HepG2 (cell line): ENCODE measurements around the gene OGFR. TPM values are rescaled to one million over a fixed set of nuclear protein-coding genes. Genes with fewer than 3 reads are reported as not detected.
A peak's percentile ranks its signal among the peaks of the same experiment; 100 is the strongest.

Experiments
- CAMTA2 ChIP-seq: sonication (generic); formaldehyde crosslinking; IDR thresholded peaks from 2 replicates; pipeline ENCODE4 v1.4.0; 2020; ENCODE audit warnings: mild to moderate bottlenecking, missing genetic modification reagents, borderline replicate concordance
- CBX1 ChIP-seq: IDR thresholded peaks from one replicate; pipeline ENCODE4 v1.6.1; 2016; ENCODE audit warnings: antibody characterized with exemption, low read depth
- CHD4 ChIP-seq: fragments of 200-600 bp; sonication (generic); IDR thresholded peaks from 2 replicates; pipeline ENCODE4 v1.7.0; 2017; ENCODE audit warnings: mild to moderate bottlenecking, low read length, borderline replicate concordance
- EHMT2 ChIP-seq: fragments of 200-600 bp; sonication (generic); IDR thresholded peaks from 2 replicates; pipeline ENCODE4 v1.7.0; 2017; ENCODE audit warnings: antibody characterized with exemption, low read depth, low read length, borderline replicate concordance
- HMG20A ChIP-seq: IDR thresholded peaks from 2 replicates; pipeline ENCODE4 v1.6.1; 2016; ENCODE audit warnings: borderline replicate concordance
- KDM2A ChIP-seq: sonication (generic); formaldehyde crosslinking; IDR thresholded peaks from 2 replicates; pipeline ENCODE4 v1.4.0; 2020; ENCODE audit warnings: low read depth, missing genetic modification reagents, borderline replicate concordance
- PITX1 ChIP-seq: sonication (generic); formaldehyde crosslinking; IDR thresholded peaks from 2 replicates; pipeline ENCODE4 v1.5.1; 2020; ENCODE audit warnings: mild to moderate bottlenecking, missing genetic modification reagents
- POGZ ChIP-seq: sonication (generic); formaldehyde crosslinking; IDR thresholded peaks from 2 replicates; pipeline ENCODE4 v1.4.0; 2020; ENCODE audit warnings: mild to moderate bottlenecking, missing genetic modification reagents
- RELA ChIP-seq: sonication (generic); formaldehyde crosslinking; IDR thresholded peaks from 2 replicates; pipeline ENCODE4 v1.4.0; 2020; ENCODE audit warnings: missing genetic modification reagents
- SIX4 ChIP-seq: sonication (generic); formaldehyde crosslinking; IDR thresholded peaks from 2 replicates; pipeline ENCODE4 v1.4.0; 2020; ENCODE audit warnings: missing genetic modification reagents
- ZNF678 ChIP-seq: sonication (generic); formaldehyde crosslinking; IDR thresholded peaks from 2 replicates; pipeline ENCODE4 v1.4.0; 2020; ENCODE audit warnings: mild to moderate bottlenecking, missing genetic modification reagents
- ZNF724P ChIP-seq: sonication (generic); formaldehyde crosslinking; IDR thresholded peaks from 2 replicates; pipeline ENCODE4 v1.8.0; 2022; ENCODE audit warnings: missing genetic modification reagents, borderline replicate concordance
- ZNF879 ChIP-seq: sonication (generic); formaldehyde crosslinking; IDR thresholded peaks from 2 replicates; pipeline ENCODE4 v1.8.1; 2023; ENCODE audit warnings: missing genetic modification reagents
- polyA plus RNA-seq, 8 experiments: library from polyadenylated mRNA; depleted of rRNA in 3 of 8; stranded (reverse) in 7 of 8; unstranded in 1 of 8; fragments of >200 nt; fragmentation: Illumina TruSeq in 4 of 8; extraction: Trizol in 4 of 8; gene quantifications; 2 replicates each; pipeline versions ENCODE4 v1.2.1 to v1.2.3, GENCODE V29; 2011 to 2016; ENCODE audit warnings: low read depth in 4 of 8, missing spikeins in 1 of 8, mixed read lengths in 1 of 8; ENCODE audit not compliant: insufficient read depth in 1 of 8
- total RNA-seq, 5 experiments: library from RNA; depleted of rRNA; stranded (reverse); fragments of >200 nt; fragmentation: Illumina TruSeq; extraction: Trizol; gene quantifications; 2 replicates each; pipeline ENCODE4 v1.2.3, GENCODE V29; 2016; ENCODE audit warnings: low read depth in 1 of 5
- TF ChIP-seq, protein P1 (sequence below): sonication (generic); formaldehyde crosslinking; IDR thresholded peaks from 2 replicates; pipeline ENCODE4 v1.5.0; 2020; ENCODE audit warnings: missing genetic modification reagents
- TF ChIP-seq, protein P2 (sequence below): sonication (generic); formaldehyde crosslinking; conservative IDR thresholded peaks from 2 replicates; pipeline ENCODE4 v1.5.0; 2020; ENCODE audit warnings: missing genetic modification reagents
- TF ChIP-seq, protein P3 (sequence below): sonication (generic); formaldehyde crosslinking; IDR thresholded peaks from 2 replicates; pipeline ENCODE4 v1.5.0; 2020; ENCODE audit warnings: mild to moderate bottlenecking, missing genetic modification reagents, moderate library complexity
- TF ChIP-seq, protein P4 (sequence below), 2 experiments: fragments of 450-650 bp in 1 of 2; sonication (generic) in 1 of 2; formaldehyde crosslinking; IDR thresholded peaks; 2 replicates each; pipeline versions ENCODE4 v1.5.0 to v1.8.0; 2020 to 2022; ENCODE audit warnings: mild to moderate bottlenecking in 1 of 2, missing genetic modification reagents in 1 of 2
- TF ChIP-seq, protein P5 (sequence below): sonication (generic); formaldehyde crosslinking; IDR thresholded peaks from 2 replicates; pipeline ENCODE4 v1.8.1; 2022; ENCODE audit warnings: low read depth, mild to moderate bottlenecking, missing genetic modification reagents
- TF ChIP-seq, protein P6 (sequence below): fragments of 450-650 bp; IDR thresholded peaks from 2 replicates; pipeline ENCODE4 v1.6.1; 2016
- TF ChIP-seq, protein P7 (sequence below): sonication (generic); formaldehyde crosslinking; IDR thresholded peaks from 2 replicates; pipeline ENCODE4 v1.8.0; 2023; ENCODE audit warnings: mild to moderate bottlenecking, missing genetic modification reagents

The OGFR gene
- total and polyA plus RNA-seq, 2 of the 13 experiments (the other 11 are each of a cell fraction or from before 2014, with no cell fraction given): 47.7 to 81.8 TPM

DNA sequence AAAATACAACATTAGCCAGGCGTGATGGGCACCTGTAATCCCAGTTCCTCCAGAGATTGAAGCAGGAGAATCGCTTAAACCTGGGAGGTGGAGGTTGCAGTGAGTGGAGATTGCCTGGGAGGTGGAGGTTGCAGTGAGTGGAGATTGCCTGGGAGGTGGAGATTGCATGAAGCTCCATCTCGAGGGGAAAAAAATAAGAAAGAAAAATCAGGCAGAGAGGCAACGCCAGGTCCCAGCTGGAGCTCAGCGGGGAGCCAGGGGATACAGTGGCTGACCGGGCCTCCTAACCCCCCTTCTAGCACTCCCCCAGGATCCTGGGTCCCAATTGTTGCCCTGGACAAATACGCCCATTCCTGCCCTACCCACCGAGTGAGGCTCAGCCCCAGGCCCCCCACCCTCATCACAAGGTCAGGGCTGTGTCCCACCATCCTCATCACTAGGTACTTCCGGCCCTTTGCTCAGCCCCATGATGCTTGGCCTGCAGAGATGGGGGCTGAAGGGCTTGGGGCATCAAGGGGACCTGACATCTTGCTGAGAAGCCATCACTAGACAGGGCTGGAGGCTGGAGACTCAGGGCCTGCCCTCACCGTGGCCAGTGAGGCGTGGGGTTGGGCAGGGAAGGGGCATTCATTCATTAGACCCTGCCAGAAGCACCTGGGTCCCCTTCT is 1.9 kb downstream of the OGFR start (continued):
- TF ChIP-seq SIX4 (CRISPR knock-in tag) (no peak), ZNF678 (CRISPR knock-in tag) (no peak), HMG20A (CRISPR knock-in tag) (no peak), RELA (CRISPR knock-in tag) (no peak), PITX1 (CRISPR knock-in tag) (no peak), ZNF724P (CRISPR knock-in tag) (no peak), CAMTA2 (no peak), CHD4 (no peak), POGZ (CRISPR knock-in tag) (no peak), KDM2A (CRISPR knock-in tag) (no peak), EHMT2 (no peak), CBX1 (no peak), ZNF879 (CRISPR knock-in tag) (no peak)
- TF ChIP-seq, protein P1, sequence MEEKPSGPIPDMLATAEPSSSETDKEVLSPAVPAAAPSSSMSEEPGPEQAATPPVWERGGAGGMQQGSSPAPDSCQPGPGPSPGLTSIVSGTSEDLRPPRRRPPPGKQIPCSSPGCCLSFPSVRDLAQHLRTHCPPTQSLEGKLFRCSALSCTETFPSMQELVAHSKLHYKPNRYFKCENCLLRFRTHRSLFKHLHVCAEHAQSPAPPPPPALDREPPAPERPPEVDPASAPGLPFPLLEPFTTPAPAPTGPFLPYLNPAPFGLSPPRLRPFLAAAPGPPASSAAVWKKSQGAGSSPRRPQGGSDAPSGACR: no peak
- TF ChIP-seq, protein P2, sequence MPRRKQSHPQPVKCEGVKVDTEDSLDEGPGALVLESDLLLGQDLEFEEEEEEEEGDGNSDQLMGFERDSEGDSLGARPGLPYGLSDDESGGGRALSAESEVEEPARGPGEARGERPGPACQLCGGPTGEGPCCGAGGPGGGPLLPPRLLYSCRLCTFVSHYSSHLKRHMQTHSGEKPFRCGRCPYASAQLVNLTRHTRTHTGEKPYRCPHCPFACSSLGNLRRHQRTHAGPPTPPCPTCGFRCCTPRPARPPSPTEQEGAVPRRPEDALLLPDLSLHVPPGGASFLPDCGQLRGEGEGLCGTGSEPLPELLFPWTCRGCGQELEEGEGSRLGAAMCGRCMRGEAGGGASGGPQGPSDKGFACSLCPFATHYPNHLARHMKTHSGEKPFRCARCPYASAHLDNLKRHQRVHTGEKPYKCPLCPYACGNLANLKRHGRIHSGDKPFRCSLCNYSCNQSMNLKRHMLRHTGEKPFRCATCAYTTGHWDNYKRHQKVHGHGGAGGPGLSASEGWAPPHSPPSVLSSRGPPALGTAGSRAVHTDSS (CRISPR knock-in tag): no peak
- TF ChIP-seq, protein P3, sequence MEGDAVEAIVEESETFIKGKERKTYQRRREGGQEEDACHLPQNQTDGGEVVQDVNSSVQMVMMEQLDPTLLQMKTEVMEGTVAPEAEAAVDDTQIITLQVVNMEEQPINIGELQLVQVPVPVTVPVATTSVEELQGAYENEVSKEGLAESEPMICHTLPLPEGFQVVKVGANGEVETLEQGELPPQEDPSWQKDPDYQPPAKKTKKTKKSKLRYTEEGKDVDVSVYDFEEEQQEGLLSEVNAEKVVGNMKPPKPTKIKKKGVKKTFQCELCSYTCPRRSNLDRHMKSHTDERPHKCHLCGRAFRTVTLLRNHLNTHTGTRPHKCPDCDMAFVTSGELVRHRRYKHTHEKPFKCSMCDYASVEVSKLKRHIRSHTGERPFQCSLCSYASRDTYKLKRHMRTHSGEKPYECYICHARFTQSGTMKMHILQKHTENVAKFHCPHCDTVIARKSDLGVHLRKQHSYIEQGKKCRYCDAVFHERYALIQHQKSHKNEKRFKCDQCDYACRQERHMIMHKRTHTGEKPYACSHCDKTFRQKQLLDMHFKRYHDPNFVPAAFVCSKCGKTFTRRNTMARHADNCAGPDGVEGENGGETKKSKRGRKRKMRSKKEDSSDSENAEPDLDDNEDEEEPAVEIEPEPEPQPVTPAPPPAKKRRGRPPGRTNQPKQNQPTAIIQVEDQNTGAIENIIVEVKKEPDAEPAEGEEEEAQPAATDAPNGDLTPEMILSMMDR (CRISPR knock-in tag): no peak
- TF ChIP-seq, protein P4, sequence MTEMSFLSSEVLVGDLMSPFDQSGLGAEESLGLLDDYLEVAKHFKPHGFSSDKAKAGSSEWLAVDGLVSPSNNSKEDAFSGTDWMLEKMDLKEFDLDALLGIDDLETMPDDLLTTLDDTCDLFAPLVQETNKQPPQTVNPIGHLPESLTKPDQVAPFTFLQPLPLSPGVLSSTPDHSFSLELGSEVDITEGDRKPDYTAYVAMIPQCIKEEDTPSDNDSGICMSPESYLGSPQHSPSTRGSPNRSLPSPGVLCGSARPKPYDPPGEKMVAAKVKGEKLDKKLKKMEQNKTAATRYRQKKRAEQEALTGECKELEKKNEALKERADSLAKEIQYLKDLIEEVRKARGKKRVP (CRISPR knock-in tag; IDR thresholded peaks at IDR 0.05): no peak
- TF ChIP-seq, protein P5, sequence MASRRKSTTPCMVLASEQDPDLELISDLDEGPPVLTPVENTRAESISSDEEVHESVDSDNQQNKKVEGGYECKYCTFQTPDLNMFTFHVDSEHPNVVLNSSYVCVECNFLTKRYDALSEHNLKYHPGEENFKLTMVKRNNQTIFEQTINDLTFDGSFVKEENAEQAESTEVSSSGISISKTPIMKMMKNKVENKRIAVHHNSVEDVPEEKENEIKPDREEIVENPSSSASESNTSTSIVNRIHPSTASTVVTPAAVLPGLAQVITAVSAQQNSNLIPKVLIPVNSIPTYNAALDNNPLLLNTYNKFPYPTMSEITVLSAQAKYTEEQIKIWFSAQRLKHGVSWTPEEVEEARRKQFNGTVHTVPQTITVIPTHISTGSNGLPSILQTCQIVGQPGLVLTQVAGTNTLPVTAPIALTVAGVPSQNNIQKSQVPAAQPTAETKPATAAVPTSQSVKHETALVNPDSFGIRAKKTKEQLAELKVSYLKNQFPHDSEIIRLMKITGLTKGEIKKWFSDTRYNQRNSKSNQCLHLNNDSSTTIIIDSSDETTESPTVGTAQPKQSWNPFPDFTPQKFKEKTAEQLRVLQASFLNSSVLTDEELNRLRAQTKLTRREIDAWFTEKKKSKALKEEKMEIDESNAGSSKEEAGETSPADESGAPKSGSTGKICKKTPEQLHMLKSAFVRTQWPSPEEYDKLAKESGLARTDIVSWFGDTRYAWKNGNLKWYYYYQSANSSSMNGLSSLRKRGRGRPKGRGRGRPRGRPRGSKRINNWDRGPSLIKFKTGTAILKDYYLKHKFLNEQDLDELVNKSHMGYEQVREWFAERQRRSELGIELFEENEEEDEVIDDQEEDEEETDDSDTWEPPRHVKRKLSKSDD: no peak
- TF ChIP-seq, protein P6, sequence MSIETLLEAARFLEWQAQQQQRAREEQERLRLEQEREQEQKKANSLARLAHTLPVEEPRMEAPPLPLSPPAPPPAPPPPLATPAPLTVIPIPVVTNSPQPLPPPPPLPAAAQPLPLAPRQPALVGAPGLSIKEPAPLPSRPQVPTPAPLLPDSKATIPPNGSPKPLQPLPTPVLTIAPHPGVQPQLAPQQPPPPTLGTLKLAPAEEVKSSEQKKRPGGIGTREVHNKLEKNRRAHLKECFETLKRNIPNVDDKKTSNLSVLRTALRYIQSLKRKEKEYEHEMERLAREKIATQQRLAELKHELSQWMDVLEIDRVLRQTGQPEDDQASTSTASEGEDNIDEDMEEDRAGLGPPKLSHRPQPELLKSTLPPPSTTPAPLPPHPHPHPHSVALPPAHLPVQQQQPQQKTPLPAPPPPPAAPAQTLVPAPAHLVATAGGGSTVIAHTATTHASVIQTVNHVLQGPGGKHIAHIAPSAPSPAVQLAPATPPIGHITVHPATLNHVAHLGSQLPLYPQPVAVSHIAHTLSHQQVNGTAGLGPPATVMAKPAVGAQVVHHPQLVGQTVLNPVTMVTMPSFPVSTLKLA: no peak
- TF ChIP-seq, protein P7, sequence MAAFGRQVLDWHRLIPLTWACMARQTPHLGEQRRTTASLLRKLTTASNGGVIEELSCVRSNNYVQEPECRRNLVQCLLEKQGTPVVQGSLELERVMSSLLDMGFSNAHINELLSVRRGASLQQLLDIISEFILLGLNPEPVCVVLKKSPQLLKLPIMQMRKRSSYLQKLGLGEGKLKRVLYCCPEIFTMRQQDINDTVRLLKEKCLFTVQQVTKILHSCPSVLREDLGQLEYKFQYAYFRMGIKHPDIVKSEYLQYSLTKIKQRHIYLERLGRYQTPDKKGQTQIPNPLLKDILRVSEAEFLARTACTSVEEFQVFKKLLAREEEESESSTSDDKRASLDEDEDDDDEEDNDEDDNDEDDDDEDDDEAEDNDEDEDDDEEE (CRISPR knock-in tag): peak; percentile 78
